Trophoblast cell (in vitro differentiated cells and primary cell): ENCODE measurements around the gene WDFY3.

ENCODE experiments used
- DNase-seq, 2 donors: peaks; one replicate each; pipeline ENCODE4 v3.0.0-alpha.2; 2016
- H2AFZ ChIP-seq: 2 replicates; pipeline ENCODE4 v1.6.1; 2013; ENCODE audit warnings: low read length, moderate library complexity, mild to moderate bottlenecking; ENCODE audit not compliant: insufficient read depth, poor library complexity
- H2AK5ac ChIP-seq: 2 replicates; pipeline ENCODE4 v1.6.1; 2013; ENCODE audit warnings: mild to moderate bottlenecking, low read length
- H2BK120ac ChIP-seq: 2 replicates; pipeline ENCODE4 v1.6.1; 2013; ENCODE audit warnings: low read length, mild to moderate bottlenecking, moderate library complexity; ENCODE audit not compliant: insufficient read depth, poor library complexity
- H2BK12ac ChIP-seq: 2 replicates; pipeline ENCODE4 v1.6.1; 2013; ENCODE audit warnings: mild to moderate bottlenecking, low read length, moderate library complexity
- H2BK5ac ChIP-seq: 2 replicates; pipeline ENCODE4 v1.6.1; 2013; ENCODE audit warnings: low read length, low read depth, moderate library complexity, mild to moderate bottlenecking; ENCODE audit not compliant: poor library complexity
- H3K14ac ChIP-seq: 2 replicates; pipeline ENCODE4 v1.6.1; 2013; ENCODE audit warnings: mild to moderate bottlenecking, low read length
- H3K18ac ChIP-seq: 2 replicates; pipeline ENCODE4 v1.6.1; 2013; ENCODE audit warnings: mild to moderate bottlenecking, low read length
- H3K23ac ChIP-seq: 2 replicates; pipeline ENCODE4 v1.6.1; 2013; ENCODE audit warnings: low read length
- H3K27ac ChIP-seq: 2 replicates; pipeline ENCODE4 v1.5.1; 2013; ENCODE audit warnings: low read depth, mild to moderate bottlenecking, inconsistent platforms, low read length, moderate library complexity
- H3K27me3 ChIP-seq: 2 replicates; pipeline ENCODE4 v1.6.1; 2013; ENCODE audit warnings: inconsistent platforms, mild to moderate bottlenecking, low read length, moderate library complexity; ENCODE audit not compliant: insufficient read depth
- H3K36me3 ChIP-seq, 2 experiments: 1 replicate in 1 of 2; 2 replicates in 1 of 2; pipeline ENCODE4 v1.6.1; 2013; ENCODE audit warnings: low read length in 2 of 2, mild to moderate bottlenecking in 2 of 2, moderate library complexity in 1 of 2; ENCODE audit not compliant: insufficient read depth in 2 of 2, control insufficient read depth in 1 of 2
- H3K4ac ChIP-seq: 2 replicates; pipeline ENCODE4 v1.6.1; 2013; ENCODE audit warnings: low read depth, mild to moderate bottlenecking, low read length, moderate library complexity
- H3K4me1 ChIP-seq, 2 experiments: 1 replicate in 1 of 2; 2 replicates in 1 of 2; pipeline ENCODE4 v1.6.1; 2013; ENCODE audit warnings: low read length in 2 of 2, mild to moderate bottlenecking in 2 of 2, moderate library complexity in 1 of 2; ENCODE audit not compliant: insufficient read depth in 2 of 2, control insufficient read depth in 1 of 2
- H3K4me2 ChIP-seq: 2 replicates; pipeline ENCODE4 v1.6.1; 2013; ENCODE audit warnings: inconsistent platforms, mild to moderate bottlenecking, low read length, moderate library complexity
- H3K4me3 ChIP-seq: 2 replicates; pipeline ENCODE4 v1.5.1; 2013; ENCODE audit warnings: mild to moderate bottlenecking, low read depth, low read length, inconsistent platforms
- H3K79me1 ChIP-seq: one replicate; pipeline ENCODE4 v1.6.1; 2013; ENCODE audit warnings: low read length
- H3K79me2 ChIP-seq: 2 replicates; pipeline ENCODE4 v1.6.1; 2013; ENCODE audit warnings: low read length, mild to moderate bottlenecking; ENCODE audit not compliant: control insufficient read depth, insufficient read depth, poor library complexity
- H3K9ac ChIP-seq: 2 replicates; pipeline ENCODE4 v1.6.1; 2013; ENCODE audit warnings: mild to moderate bottlenecking, low read length
- H3K9me3 ChIP-seq: 2 replicates; pipeline ENCODE4 v1.6.1; 2013; ENCODE audit warnings: low read depth, mild to moderate bottlenecking, control low read depth, inconsistent platforms, low read length; ENCODE audit not compliant: insufficient read depth
- H4K12ac ChIP-seq: 2 replicates; pipeline ENCODE4 v1.6.1; 2013; ENCODE audit warnings: low read depth, mild to moderate bottlenecking, low read length, moderate library complexity
- H4K8ac ChIP-seq: 2 replicates; pipeline ENCODE4 v1.6.1; 2013; ENCODE audit warnings: low read depth, mild to moderate bottlenecking, low read length, moderate library complexity
- H4K91ac ChIP-seq: one replicate; pipeline ENCODE4 v1.6.1; 2013; ENCODE audit warnings: low read depth, mild to moderate bottlenecking, low read length, moderate library complexity
- WGBS: extraction: QIAGEN DNeasy Blood & Tissue Kit; methylation state at CpG from one replicate; pipeline ENCODE4 v1.1.7; 2013; ENCODE audit warnings: missing lambda C conversion rate; ENCODE audit not compliant: insufficient read length, insufficient coverage; ENCODE audit errors: extremely low coverage; 5-methylcytosine and 5-hydroxymethylcytosine counted together

WDFY3 gene

DNA sequence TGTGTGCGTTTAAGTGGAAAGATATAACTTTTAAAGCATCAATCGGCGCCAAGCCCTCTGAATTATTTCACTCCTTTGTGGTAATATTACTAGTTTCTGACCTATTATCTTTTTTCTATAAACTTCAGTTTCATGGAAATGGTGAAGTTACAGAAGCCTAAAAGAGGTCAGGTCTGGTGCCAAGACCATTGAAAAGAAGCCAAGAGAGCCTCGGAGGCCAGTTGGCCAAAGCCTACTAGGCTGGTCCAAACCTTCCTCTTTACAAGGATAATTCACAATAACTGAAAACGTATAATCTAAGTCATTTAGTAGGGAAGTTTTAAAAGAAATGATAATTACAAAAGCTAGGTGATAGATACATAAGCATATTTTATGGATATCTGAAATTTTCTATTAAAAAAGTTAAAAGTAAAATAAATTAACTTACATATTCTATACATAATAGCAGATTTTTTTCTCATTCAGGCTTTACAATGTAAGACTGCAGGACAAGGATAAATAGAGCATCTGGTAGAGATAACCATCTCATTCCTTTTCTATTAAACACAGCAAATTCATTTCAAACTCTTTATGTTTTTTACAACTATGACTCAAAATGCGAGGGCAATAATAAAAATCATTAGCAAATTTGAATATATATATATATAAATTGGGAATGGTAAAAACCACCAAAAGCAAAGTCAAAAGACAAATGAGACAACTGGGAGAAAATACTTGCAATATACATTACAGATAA lies 49.2 kb downstream of the WDFY3 start:
- no peaks in the 10 kb centered on the region for H3K79me1 ChIP-seq
- no peak overlapping the region for H3K14ac ChIP-seq
- no peaks in the 10 kb centered on the region for H3K9me3 ChIP-seq
- no peak overlapping the region for H2BK120ac ChIP-seq
- no peaks in the 10 kb centered on the region for H3K36me3 ChIP-seq
- no peak overlapping the region for H2AFZ ChIP-seq
- no peak overlapping the region for H3K9ac ChIP-seq
- no peak overlapping the region for H3K18ac ChIP-seq
- no peaks in the 10 kb centered on the region for H3K4me1 ChIP-seq
- no peak overlapping the region for H2BK12ac ChIP-seq
- no peaks in the 10 kb centered on the region for H3K27me3 ChIP-seq
- no peak overlapping the region for H3K27ac ChIP-seq
- no peak overlapping the region for H4K12ac ChIP-seq
- H3K23ac ChIP-seq = no peak overlapping the region
- H3K4me3 ChIP-seq = no peak overlapping the region
- no peak overlapping the region for H3K4ac ChIP-seq
- H2AK5ac ChIP-seq = no peak overlapping the region
- no peaks in the 10 kb centered on the region for H3K79me2 ChIP-seq
- H3K4me2 ChIP-seq = no peak overlapping the region
- no peak overlapping the region for H4K8ac ChIP-seq
- no peak overlapping the region for H4K91ac ChIP-seq
- WGBS = no CpG with 5 or more reads among the region's 6 CpGs
- DNase-seq = peak in 1 of 2 donors; percentile 12
- H2BK5ac ChIP-seq = no peak overlapping the region

GRCh38 chr4:84916227-84916626 lies 50.3 kb downstream of the WDFY3 start:
- no peaks in the 10 kb centered on the region for H3K36me3 ChIP-seq
- H3K18ac ChIP-seq = no peak overlapping the region
- no peak for DNase-seq
- H3K27me3 ChIP-seq = no peaks in the 10 kb centered on the region
- no peak overlapping the region for H3K27ac ChIP-seq
- no peak overlapping the region for H2AFZ ChIP-seq
- H3K4me1 ChIP-seq = no peaks in the 10 kb centered on the region
- no CpG with 5 or more reads among the region's 1 CpG for WGBS
- no peak overlapping the region for H3K14ac ChIP-seq
- H3K79me2 ChIP-seq = no peaks in the 10 kb centered on the region
- no peak overlapping the region for H4K91ac ChIP-seq
- H3K79me1 ChIP-seq = no peaks in the 10 kb centered on the region
- H2BK120ac ChIP-seq = no peak overlapping the region
- H3K23ac ChIP-seq = no peak overlapping the region
- no peak overlapping the region for H3K4me3 ChIP-seq
- no peak overlapping the region for H3K9ac ChIP-seq
- H4K8ac ChIP-seq = no peak overlapping the region
- no peak overlapping the region for H3K4me2 ChIP-seq
- no peaks in the 10 kb centered on the region for H3K9me3 ChIP-seq
- H2BK5ac ChIP-seq = no peak overlapping the region
- no peak overlapping the region for H3K4ac ChIP-seq
- no peak overlapping the region for H2BK12ac ChIP-seq
- H4K12ac ChIP-seq = no peak overlapping the region
- H2AK5ac ChIP-seq = no peak overlapping the region

GRCh38 chr4:84915396-84915780 lies 51.1 kb downstream of the WDFY3 start:
- Histone ChIP-seq H2BK12ac (no peak overlapping the region), H2BK120ac (no peak overlapping the region), H3K79me1 (no peaks in the 10 kb centered on the region), H3K18ac (no peak overlapping the region), H3K4me2 (no peak overlapping the region), H3K79me2 (no peaks in the 10 kb centered on the region), H3K9me3 (no peaks in the 10 kb centered on the region), H3K4me1 (no peaks in the 10 kb centered on the region), H4K91ac (no peak overlapping the region), H3K27ac (no peak overlapping the region), H4K12ac (no peak overlapping the region), H3K36me3 (peaks cover 0 to 1% of the 10 kb centered on the region in 2 experiments), H3K4ac (no peak overlapping the region), H2BK5ac (no peak overlapping the region), H3K27me3 (no peaks in the 10 kb centered on the region), H3K14ac (no peak overlapping the region), H3K4me3 (no peak overlapping the region), H2AK5ac (no peak overlapping the region), H3K23ac (no peak overlapping the region), H3K9ac (no peak overlapping the region), H2AFZ (no peak overlapping the region), H4K8ac (no peak overlapping the region)
- no peak for DNase-seq

GRCh38 chr4:84914686-84915395 lies 51.6 kb downstream of the WDFY3 start:
- no peaks in the 10 kb centered on the region for H3K79me2 ChIP-seq
- H3K4me2 ChIP-seq = no peak overlapping the region
- no peak overlapping the region for H4K91ac ChIP-seq
- H2BK12ac ChIP-seq = no peak overlapping the region
- H3K23ac ChIP-seq = no peak overlapping the region
- no peak overlapping the region for H3K18ac ChIP-seq
- H2BK120ac ChIP-seq = no peak overlapping the region
- no peak overlapping the region for H2BK5ac ChIP-seq
- no peak overlapping the region for H4K8ac ChIP-seq
- no peak overlapping the region for H4K12ac ChIP-seq
- H3K27ac ChIP-seq = no peak overlapping the region
- no peaks in the 10 kb centered on the region for H3K9me3 ChIP-seq
- H3K14ac ChIP-seq = no peak overlapping the region
- no peak for DNase-seq
- no peaks in the 10 kb centered on the region for H3K27me3 ChIP-seq
- no peaks in the 10 kb centered on the region for H3K79me1 ChIP-seq
- H3K36me3 ChIP-seq = peaks cover 0 to 1% of the 10 kb centered on the region in 2 experiments
- H2AFZ ChIP-seq = no peak overlapping the region
- no CpG with 5 or more reads among the region's 2 CpGs for WGBS
- no peak overlapping the region for H3K4ac ChIP-seq
- no peak overlapping the region for H2AK5ac ChIP-seq
- no peaks in the 10 kb centered on the region for H3K4me1 ChIP-seq
- H3K4me3 ChIP-seq = no peak overlapping the region
- H3K9ac ChIP-seq = no peak overlapping the region
